PC-3 (cell line): ENCODE results near the gene PHLDB1. TPM values are rescaled to one million over a fixed set of nuclear protein-coding genes. Genes with fewer than 3 reads are reported as not detected.

Experiments
- ATAC-seq: fragments of 200-7000 bp; cut with Tn5 transposase; 2 replicates; pipeline ENCODE4 v1.9.1; 2020; ENCODE audit warnings: mild to moderate bottlenecking, moderate library complexity
- BruUV-seq: library from RNA; stranded (reverse); fragments of 400-500 nt; replicated peaks from 2 replicates; lab custom pipeline; 2021; lab: Mats Ljungman, UMichigan
- CTCF ChIA-PET: fragments of 300-600 bp; sonication (Branson Sonifier 250); formaldehyde crosslinking; loops from one replicate; lab custom pipeline; 2022; ENCODE audit warnings: antibody characterized with exemption; lab: Charles Lee
- POLR2A ChIA-PET: fragments of 300-600 bp; sonication (Branson Sonifier 250); formaldehyde crosslinking; loops from one replicate; lab custom pipeline; 2022; ENCODE audit warnings: antibody characterized with exemption; ENCODE audit not compliant: unreplicated experiment; lab: Charles Lee
- DNase-seq: peaks from one replicate; pipeline ENCODE4 v3.0.0-alpha.2; 2015
- H2AFZ ChIP-seq: fragments of 300-600 bp; sonication (generic); 2 replicates; pipeline ENCODE4 v1.6.0; 2016; ENCODE audit warnings: antibody characterized with exemption, low read length
- H3F3A ChIP-seq: fragments of 300-600 bp; sonication (generic); one replicate; pipeline ENCODE4 v1.6.0; 2017; ENCODE audit warnings: antibody characterized with exemption, low read length, control low read depth, mild to moderate bottlenecking; ENCODE audit not compliant: unreplicated experiment
- H3K27ac ChIP-seq: fragments of 300-600 bp; sonication (generic); 2 replicates; pipeline ENCODE4 v1.5.1; 2016; ENCODE audit warnings: mild to moderate bottlenecking, low read length
- H3K27me3 ChIP-seq: fragments of 300-600 bp; sonication (generic); 2 replicates; pipeline ENCODE4 v1.6.1; 2016; ENCODE audit warnings: low read length, mixed read lengths
- H3K36me3 ChIP-seq: fragments of 300-600 bp; sonication (generic); 2 replicates; pipeline ENCODE4 v1.6.1; 2016; ENCODE audit warnings: low read depth, mixed run types, low read length, mixed read lengths
- H3K4me1 ChIP-seq: fragments of 300-600 bp; sonication (generic); 2 replicates; pipeline ENCODE4 v1.5.1; 2016; ENCODE audit warnings: low read length; ENCODE audit not compliant: insufficient read depth
- H3K4me2 ChIP-seq: fragments of 300-600 bp; sonication (generic); 2 replicates; pipeline ENCODE4 v1.6.0; 2016; ENCODE audit warnings: low read length
- H3K4me3 ChIP-seq: fragments of 300-600 bp; sonication (generic); 2 replicates; pipeline ENCODE4 v1.5.1; 2016; ENCODE audit warnings: mild to moderate bottlenecking, low read length, mixed read lengths
- H3K79me2 ChIP-seq: fragments of 300-600 bp; sonication (generic); 2 replicates; pipeline ENCODE4 v1.6.1; 2017; ENCODE audit warnings: low read length, mixed read lengths
- H3K9ac ChIP-seq: fragments of 300-600 bp; sonication (generic); 2 replicates; pipeline ENCODE4 v1.6.0; 2016; ENCODE audit warnings: mild to moderate bottlenecking, low read length
- H3K9me2 ChIP-seq: fragments of 300-600 bp; sonication (generic); replicated peaks from 2 replicates; pipeline ENCODE4 v1.6.1; 2016; ENCODE audit warnings: mixed run types, low read length, mixed read lengths
- H3K9me3 ChIP-seq: fragments of 300-600 bp; sonication (generic); 2 replicates; pipeline ENCODE4 v1.6.1; 2016; ENCODE audit warnings: low read length, mixed read lengths
- H4K20me1 ChIP-seq: fragments of 300-600 bp; sonication (generic); 2 replicates; pipeline ENCODE4 v1.6.1; 2016; ENCODE audit warnings: low read length, mixed read lengths
- CTCF ChIP-seq: fragments of 300-600 bp; sonication (generic); conservative IDR thresholded peaks from 2 replicates; pipeline ENCODE4 v1.5.1; 2017; ENCODE audit warnings: antibody characterized with exemption, low read depth, mild to moderate bottlenecking, low read length
- EZH2 ChIP-seq: fragments of 300-600 bp; sonication (generic); IDR thresholded peaks from one replicate; pipeline ENCODE4 v1.6.1; 2017; ENCODE audit warnings: antibody characterized with exemption, mild to moderate bottlenecking, low read length; ENCODE audit not compliant: unreplicated experiment
- EZH2phosphoT487 ChIP-seq: fragments of 300-600 bp; sonication (generic); IDR thresholded peaks from 2 replicates; pipeline ENCODE4 v1.6.1; 2018; ENCODE audit warnings: mild to moderate bottlenecking, antibody characterized with exemption, low read length, borderline replicate concordance
- intact Hi-C: fragments of 100-400 bp; cut with micrococcal nuclease; formaldehyde crosslinking; loops from 2 replicates; pipeline ENCODE4 v1.9.0; 2023
- total RNA-seq: library from RNA; depleted of rRNA; stranded (reverse); fragments of >200 nt; gene quantifications from 2 replicates; pipeline ENCODE4 v1.2.3, GENCODE V29; 2014

PHLDB1 gene
- total RNA-seq, 1 experiment from 2014 or later: 36.1 TPM

GRCh38 chr11:118612378-118612777 lies 5.0 kb downstream of the PHLDB1 start:
- no peaks in the 10 kb centered on the region for H3K27me3 ChIP-seq
- H3K4me3 ChIP-seq: no peak overlapping the region
- ChIA-PET CTCF (no interaction called here), POLR2A (interaction anchor here (0.7 kb wide), 1 partner anchor 9 kb away, joined by 3 read pairs; no protein-coding TSS in a partner anchor)
- no peak overlapping the region for H3K4me2 ChIP-seq
- H2AFZ ChIP-seq: no peak overlapping the region
- TF ChIP-seq EZH2phosphoT487: no peak
- no peak for TF ChIP-seq CTCF
- H3K27ac ChIP-seq: no peak overlapping the region
- H3K4me1 ChIP-seq: peaks cover 5% of the 10 kb centered on the region; the same call in 1 of the 2 replicates
- no peak overlapping the region for H3K9ac ChIP-seq
- H3K36me3 ChIP-seq: no peaks in the 10 kb centered on the region
- no peaks in the 10 kb centered on the region for H3K9me2 ChIP-seq
- no peak for DNase-seq
- no peaks in the 10 kb centered on the region for H3K9me3 ChIP-seq
- no peaks in the 10 kb centered on the region for H3K79me2 ChIP-seq
- ATAC-seq: no peak
- no TSS peak for BruUV-seq
- H3F3A ChIP-seq: no peaks in the 10 kb centered on the region
- no peaks in the 10 kb centered on the region for H4K20me1 ChIP-seq
- intact Hi-C loops: no loop called here

GRCh38 chr11:118614511-118614910 lies 7.1 kb downstream of the PHLDB1 start:
- DNase-seq (no peak), ATAC-seq (no peak)
- peaks cover 12% of the 10 kb centered on the region for H3K4me1 ChIP-seq
- no TSS peak for BruUV-seq
- H3K9me2 ChIP-seq: no peaks in the 10 kb centered on the region
- no peak overlapping the region for H3K27ac ChIP-seq
- no peak for TF ChIP-seq EZH2phosphoT487
- TF ChIP-seq EZH2: no peak
- no peak for TF ChIP-seq CTCF
- H4K20me1 ChIP-seq: no peaks in the 10 kb centered on the region
- H3K79me2 ChIP-seq: no peaks in the 10 kb centered on the region
- no peaks in the 10 kb centered on the region for H3K27me3 ChIP-seq
- H3K9me3 ChIP-seq: no peaks in the 10 kb centered on the region
- intact Hi-C loops: no loop called here
- no peak overlapping the region for H3K4me2 ChIP-seq
- ChIA-PET POLR2A (no interaction called here), CTCF (no interaction called here)
- no peak overlapping the region for H3K9ac ChIP-seq
- no peak overlapping the region for H2AFZ ChIP-seq
- H3F3A ChIP-seq: no peaks in the 10 kb centered on the region
- H3K4me3 ChIP-seq: no peak overlapping the region
- H3K36me3 ChIP-seq: no peaks in the 10 kb centered on the region

- TF ChIP-seq EZH2 (no peak), EZH2phosphoT487 (no peak), CTCF (no peak)
- no TSS peak for BruUV-seq
- ChIA-PET CTCF (no interaction called here), POLR2A (no interaction called here)
- Histone ChIP-seq H3K79me2 (no peaks in the 10 kb centered on the region), H3K4me2 (no peak overlapping the region), H3K4me3 (no peak overlapping the region), H3K4me1 (peaks cover 21% of the 10 kb centered on the region), H3K27me3 (no peaks in the 10 kb centered on the region), H3K9me2 (no peaks in the 10 kb centered on the region), H3K36me3 (no peaks in the 10 kb centered on the region), H3K27ac (no peak overlapping the region), H3K9me3 (no peaks in the 10 kb centered on the region), H4K20me1 (no peaks in the 10 kb centered on the region), H2AFZ (no peak overlapping the region), H3K9ac (no peak overlapping the region), H3F3A (no peaks in the 10 kb centered on the region)
- intact Hi-C loops: no loop called here
- ATAC-seq: no peak
- DNase-seq: no peak
Measured at GRCh38 chr11:118615282-118615975, 8.0 kb downstream of the PHLDB1 start.
